GM15510 (cell line): ENCODE measurements around the gene MARCO.

Experiments used
- POLR2A ChIP-seq: IDR thresholded peaks from 3 replicates; pipeline ENCODE4 v1.6.1; 2011; ENCODE audit warnings: borderline replicate concordance; ENCODE audit not compliant: insufficient read length; ENCODE audit errors: extremely low read depth

MARCO gene

DNA sequence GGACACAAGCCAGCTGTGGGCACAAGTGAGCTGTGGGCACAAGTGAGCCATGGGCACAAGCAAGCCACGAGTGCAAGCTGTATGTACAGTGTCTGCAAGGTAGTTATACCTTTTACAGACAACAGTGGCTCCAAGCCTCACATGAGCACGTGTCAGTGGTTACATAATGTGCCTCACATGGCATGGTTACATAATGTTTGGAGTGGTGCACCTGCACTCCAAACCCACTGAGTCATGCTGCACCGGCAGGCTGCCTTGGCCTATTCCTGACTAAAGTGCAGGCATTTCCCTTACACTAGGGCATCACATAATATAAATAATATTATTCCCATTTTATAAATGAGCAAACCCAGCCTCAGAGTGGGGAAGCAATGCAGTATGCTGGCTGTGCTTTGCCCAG lies 62.6 kb downstream of the MARCO start:
- no peak for TF ChIP-seq POLR2A

DNA sequence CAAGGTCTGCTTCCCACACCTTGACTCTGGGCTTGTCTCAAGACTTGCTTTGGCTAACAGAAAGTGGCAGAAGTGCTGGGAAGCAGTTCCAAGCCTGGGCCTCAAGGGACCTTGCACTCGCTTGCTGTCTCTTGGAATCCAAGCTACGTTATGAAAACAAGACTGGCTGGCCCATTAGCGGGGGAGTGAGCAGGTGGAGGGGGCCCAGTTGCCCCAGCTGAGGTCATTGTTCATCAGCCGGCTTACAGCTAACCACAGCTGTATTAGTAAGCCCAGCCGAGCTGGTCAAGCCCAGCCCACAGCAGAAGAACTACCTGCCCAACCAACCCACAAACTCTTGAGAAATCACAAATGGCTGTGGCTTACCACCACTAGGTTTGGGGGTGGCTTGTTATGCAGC lies 63.1 kb downstream of the MARCO start:
- no peak for TF ChIP-seq POLR2A

DNA sequence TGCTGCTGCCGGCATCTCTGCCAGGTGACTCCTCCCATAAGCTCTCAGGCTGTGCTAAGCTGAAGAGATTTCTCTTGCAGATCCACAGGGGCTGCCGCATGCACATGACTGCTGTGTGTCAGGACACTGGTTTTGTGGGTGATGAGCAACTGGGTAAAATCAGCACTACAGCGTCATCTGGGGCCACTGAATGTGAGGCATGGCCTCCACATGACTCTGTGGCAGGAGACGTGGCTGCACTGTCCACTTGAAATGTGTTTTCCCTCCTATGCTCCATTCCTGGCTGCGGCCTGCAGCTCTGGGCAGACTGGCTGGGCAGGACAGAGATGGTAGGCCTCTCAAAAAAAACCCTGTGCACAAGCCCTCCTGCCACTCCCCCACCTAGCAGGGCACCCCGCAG lies 63.6 kb downstream of the MARCO start:
- no peak for TF ChIP-seq POLR2A

DNA sequence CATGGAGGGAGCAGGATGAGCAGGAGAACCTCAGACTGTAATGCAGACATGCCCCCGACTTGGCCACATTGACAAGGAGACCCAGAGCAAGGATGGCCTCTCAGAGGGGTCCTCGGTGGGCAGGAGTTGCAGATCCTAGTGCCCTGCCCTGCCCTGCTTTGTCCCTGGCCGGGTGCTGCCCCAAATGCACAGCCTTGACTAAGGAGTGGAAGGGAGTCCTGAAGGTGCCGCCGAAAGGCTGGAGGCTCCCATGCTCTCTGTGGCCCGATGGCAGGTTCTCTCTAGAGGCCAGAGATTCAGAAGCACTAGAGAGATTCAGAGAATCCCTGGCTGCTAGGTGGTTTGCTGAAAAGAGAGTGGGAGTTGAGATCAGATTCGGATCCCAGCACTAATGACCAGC lies 64.4 kb downstream of the MARCO start:
- no peak for TF ChIP-seq POLR2A

GRCh38 chr2:119008108-119008507 lies 66.1 kb downstream of the MARCO start:
- TF ChIP-seq POLR2A: no peak

GRCh38 chr2:119009110-119009509 lies 67.1 kb downstream of the MARCO start:
- TF ChIP-seq POLR2A: no peak

- no peak for TF ChIP-seq POLR2A
Measured at GRCh38 chr2:119010336-119010735, 68.3 kb downstream of the MARCO start.

DNA sequence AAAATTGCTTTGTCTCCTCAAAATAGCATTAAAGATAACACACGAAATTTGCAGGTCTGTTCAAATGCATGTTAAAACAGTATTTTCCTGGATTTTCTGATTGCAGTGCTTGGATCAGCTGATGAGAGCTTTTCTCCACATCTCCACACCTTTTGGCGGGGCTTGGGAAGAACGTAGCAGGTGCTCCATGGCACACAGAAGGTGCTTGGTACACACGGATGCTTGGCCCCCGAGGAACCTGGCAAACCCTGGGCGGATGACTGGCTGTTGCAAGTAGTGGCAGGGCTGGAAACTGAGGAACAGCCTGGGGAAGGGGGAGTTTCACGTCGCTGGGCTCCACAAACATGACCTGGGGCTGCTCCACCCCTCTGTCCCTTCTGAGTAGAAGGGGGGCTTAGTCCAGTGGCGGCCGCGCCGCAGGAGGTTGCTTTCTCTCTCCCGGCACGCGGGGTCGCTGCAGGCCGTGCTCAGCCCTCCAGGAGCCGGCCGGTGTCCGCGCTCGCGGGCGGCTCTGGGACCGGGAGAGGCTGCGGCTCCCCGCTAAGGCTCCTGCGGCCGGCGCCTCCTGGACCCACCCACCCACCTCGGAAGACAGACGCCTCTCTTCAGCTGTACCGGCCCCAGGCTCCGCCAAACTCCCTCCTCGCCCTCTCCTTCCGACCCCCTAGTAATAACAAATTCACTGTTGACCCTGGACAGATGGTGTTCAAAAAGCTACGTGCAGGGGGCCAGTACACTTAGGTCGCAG lies 69.3 kb downstream of the MARCO start:
- no peak for TF ChIP-seq POLR2A

GRCh38 chr2:119011910-119012209 lies 69.9 kb downstream of the MARCO start:
- no peak for TF ChIP-seq POLR2A

- TF ChIP-seq POLR2A: no peak
Measured at GRCh38 chr2:119012345-119013301, 70.6 kb downstream of the MARCO start.

DNA sequence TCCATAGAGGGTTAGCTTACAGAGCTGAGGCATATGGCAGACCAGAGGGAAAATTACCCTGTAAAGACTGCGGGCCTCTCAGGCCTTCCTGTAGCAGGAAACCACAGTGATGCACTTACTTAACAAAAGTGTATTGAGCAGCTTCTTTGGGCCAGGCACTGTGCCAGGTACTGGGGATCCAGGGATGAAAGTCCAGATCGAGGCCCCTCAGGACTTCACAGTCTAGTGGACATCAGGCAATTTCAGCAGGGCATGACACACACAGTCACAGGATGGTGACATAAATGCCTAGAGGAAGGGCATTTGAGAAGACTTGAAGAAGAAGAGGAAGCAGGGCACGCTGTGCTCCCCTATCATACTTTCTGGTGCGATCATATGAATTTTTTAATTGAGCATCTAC lies 71.7 kb downstream of the MARCO start:
- no peak for TF ChIP-seq POLR2A

DNA sequence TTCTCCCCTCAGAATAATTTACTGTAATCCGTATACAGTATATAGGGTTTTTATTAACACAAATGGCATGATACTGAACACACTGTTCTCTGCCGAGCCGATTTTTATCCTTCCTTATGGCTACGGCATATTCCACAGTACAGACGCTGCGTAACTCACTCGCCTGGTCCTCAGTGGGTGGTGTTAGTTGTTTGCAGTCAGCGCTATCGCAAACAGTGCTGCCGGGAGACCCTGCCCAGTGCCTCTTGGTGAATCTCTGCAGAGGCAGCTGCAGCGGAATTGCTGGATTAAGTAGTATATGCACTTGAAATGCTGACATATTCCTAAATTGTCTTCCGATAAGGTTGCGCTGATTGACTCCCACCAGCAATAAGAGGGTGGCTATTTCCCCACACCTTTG lies 73.9 kb downstream of the MARCO start:
- TF ChIP-seq POLR2A: no peak

DNA sequence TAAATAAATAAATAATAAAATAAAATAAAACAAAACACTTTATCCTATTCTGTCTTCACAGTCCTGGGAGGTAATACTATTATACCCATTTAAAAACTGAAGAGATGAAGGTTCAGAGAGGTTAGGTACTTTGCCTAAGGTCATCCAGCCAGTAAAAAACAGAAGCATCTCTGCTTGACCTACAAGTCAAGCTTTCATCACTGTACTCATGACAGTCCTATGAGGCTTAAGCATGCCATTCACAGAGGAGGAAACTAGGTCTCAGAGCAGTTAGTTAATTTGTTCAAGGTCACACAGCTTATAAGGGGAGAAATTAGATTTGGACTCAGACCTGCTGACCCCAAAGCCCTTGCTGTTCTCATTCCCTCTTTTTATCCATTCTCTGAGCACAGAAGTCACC lies 77.5 kb downstream of the MARCO start:
- no peak for TF ChIP-seq POLR2A

GRCh38 chr2:119022678-119023077 lies 80.7 kb downstream of the MARCO start:
- no peak for TF ChIP-seq POLR2A

- no peak for TF ChIP-seq POLR2A
Measured at GRCh38 chr2:119023534-119023933, 81.5 kb downstream of the MARCO start.

DNA sequence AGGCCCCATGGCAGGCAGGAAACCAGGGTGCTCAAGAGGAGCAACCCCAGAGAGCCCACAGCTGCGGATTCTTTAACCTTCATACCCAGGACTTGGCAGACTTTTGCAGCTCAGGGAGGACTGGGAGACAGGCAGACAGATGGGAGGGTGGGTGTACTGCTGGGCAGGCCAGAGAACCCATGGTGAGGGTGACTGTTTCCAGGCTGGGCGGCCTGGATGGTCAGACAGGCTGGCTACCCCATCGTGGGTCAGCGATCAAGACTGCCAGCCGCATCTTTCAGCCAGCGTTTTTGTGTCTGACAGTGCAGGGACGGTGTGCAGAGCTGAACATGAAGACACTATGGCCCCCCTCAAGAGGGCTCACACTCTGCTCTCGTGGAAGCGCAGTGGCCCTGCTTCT lies 82.2 kb downstream of the MARCO start:
- no peak for TF ChIP-seq POLR2A

DNA sequence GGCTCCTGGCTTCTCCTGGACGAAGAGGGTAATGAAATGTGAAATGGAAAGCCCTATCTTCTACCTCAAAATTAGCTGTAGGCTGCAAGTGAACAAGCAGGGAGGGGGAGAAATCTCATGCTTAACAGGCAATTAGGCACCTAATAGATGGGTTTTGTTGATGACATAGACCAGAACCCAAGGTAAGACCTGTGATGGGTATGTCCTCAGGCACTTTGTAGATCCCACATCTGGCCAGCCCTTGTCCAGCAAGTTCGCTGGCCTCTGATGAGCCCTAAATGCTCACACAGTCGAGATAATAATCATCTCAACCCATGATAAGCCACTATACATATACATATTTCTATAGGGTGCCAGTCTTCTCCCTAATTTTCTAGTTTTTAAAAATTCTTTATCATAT lies 82.6 kb downstream of the MARCO start:
- no peak for TF ChIP-seq POLR2A

GRCh38 chr2:119025013-119025412 lies 83.0 kb downstream of the MARCO start:
- TF ChIP-seq POLR2A: no peak
